WTC11 (cell line): ENCODE data around the gene DUSP1. TPM values are rescaled to one million over a fixed set of nuclear protein-coding genes. Genes with fewer than 3 reads are reported as not detected.

Source experiments
- ATAC-seq: fragments of 200-7000 bp; cut with Tn5 transposase; 2 replicates; pipeline ENCODE4 v1.10.0; 2021; ENCODE audit warnings: mild to moderate bottlenecking, moderate library complexity
- CTCF ChIA-PET: fragments of 300-600 bp; sonication (Branson Sonifier 250); formaldehyde crosslinking; loops from one replicate; lab custom pipeline; 2021; ENCODE audit warnings: antibody characterized with exemption; lab: Charles Lee
- POLR2A ChIA-PET: fragments of 350-600 bp; sonication (Branson Sonifier 250); formaldehyde crosslinking; loops from one replicate; lab custom pipeline; 2021; ENCODE audit warnings: antibody characterized with exemption; lab: Charles Lee
- DNase-seq: peaks from one replicate; pipeline ENCODE4 v3.0.0; 2021; ENCODE audit warnings: low spot score
- H3K27ac Mint-ChIP-seq: 2 replicates; pipeline ENCODE4 v1.8.0; 2021; ENCODE audit warnings: mixed read lengths
- H3K27me3 Mint-ChIP-seq: 2 replicates; pipeline ENCODE4 v1.8.0; 2021; ENCODE audit warnings: low read depth, mild to moderate bottlenecking, moderate library complexity, mixed read lengths
- H3K36me3 Mint-ChIP-seq: 2 replicates; pipeline ENCODE4 v1.8.0; 2021; ENCODE audit warnings: mixed read lengths
- H3K4me1 Mint-ChIP-seq: 2 replicates; pipeline ENCODE4 v1.8.0; 2022; ENCODE audit warnings: mixed read lengths
- H3K4me3 Mint-ChIP-seq: 2 replicates; pipeline ENCODE4 v1.8.0; 2021; ENCODE audit warnings: mild to moderate bottlenecking, moderate library complexity, mixed read lengths
- H3K9me3 Mint-ChIP-seq: 2 replicates; pipeline ENCODE4 v1.8.0; 2021; ENCODE audit warnings: mixed read lengths
- CBFB ChIP-seq: sonication (generic); formaldehyde crosslinking; IDR thresholded peaks from 2 replicates; pipeline ENCODE4 v1.8.1; 2022; ENCODE audit warnings: mild to moderate bottlenecking, low read depth, missing genetic modification reagents
- ELF4 ChIP-seq: sonication (generic); formaldehyde crosslinking; IDR thresholded peaks from 2 replicates; pipeline ENCODE4 v1.8.1; 2022; ENCODE audit warnings: low read depth, mild to moderate bottlenecking, moderate library complexity, missing genetic modification reagents
- HMGA2 ChIP-seq: fragments of 250-450 bp; sonication (Bioruptor Pico); IDR thresholded peaks from 2 replicates; pipeline ENCODE4 v1.4.0; 2021; ENCODE audit warnings: mild to moderate bottlenecking, moderate library complexity
- JAZF1 ChIP-seq: fragments of 250-450 bp; sonication (Bioruptor Pico); IDR thresholded peaks from 2 replicates; pipeline ENCODE4 v1.9.0; 2021; ENCODE audit warnings: moderate library complexity, mild to moderate bottlenecking, inconsistent platforms
- MYBL2 ChIP-seq: sonication (generic); formaldehyde crosslinking; IDR thresholded peaks from 2 replicates; pipeline ENCODE4 v1.8.1; 2023; ENCODE audit warnings: mild to moderate bottlenecking, moderate library complexity, missing genetic modification reagents
- RORB ChIP-seq: fragments of 250-450 bp; sonication (Bioruptor Pico); IDR thresholded peaks from 2 replicates; pipeline ENCODE4 v1.9.0; 2021; ENCODE audit warnings: mild to moderate bottlenecking
- SOX15 ChIP-seq: fragments of 250-450 bp; sonication (Bioruptor Pico); IDR thresholded peaks from 2 replicates; pipeline ENCODE4 v1.9.0; 2021; ENCODE audit warnings: mild to moderate bottlenecking
- SP1 ChIP-seq: sonication (generic); formaldehyde crosslinking; conservative IDR thresholded peaks from 2 replicates; pipeline ENCODE4 v1.8.1; 2022; ENCODE audit warnings: missing genetic modification reagents
- TP53 ChIP-seq: sonication (generic); formaldehyde crosslinking; IDR thresholded peaks from 2 replicates; pipeline ENCODE4 v1.8.1; 2023; ENCODE audit warnings: mild to moderate bottlenecking, missing genetic modification reagents
- ZNF396 ChIP-seq: fragments of 250-450 bp; sonication (Bioruptor Pico); IDR thresholded peaks from 2 replicates; pipeline ENCODE4 v1.8.0; 2021; ENCODE audit warnings: mild to moderate bottlenecking, moderate library complexity, borderline replicate concordance
- total RNA-seq: library from RNA; stranded (reverse); gene quantifications from 3 replicates; pipeline ENCODE4 v1.2.3, GENCODE V29; 2021
- TF ChIP-seq, protein P1 (sequence below): sonication (generic); formaldehyde crosslinking; IDR thresholded peaks from 2 replicates; pipeline ENCODE4 v1.8.0; 2023; ENCODE audit warnings: missing genetic modification reagents, mild to moderate bottlenecking, borderline replicate concordance
- TF ChIP-seq, protein P2 (sequence below): fragments of 250-450 bp; sonication (Bioruptor Pico); IDR thresholded peaks from 2 replicates; pipeline ENCODE4 v1.9.0; 2021; ENCODE audit warnings: mild to moderate bottlenecking
- TF ChIP-seq, protein P3 (sequence below): sonication (generic); formaldehyde crosslinking; IDR thresholded peaks from 2 replicates; pipeline ENCODE4 v1.8.0; 2022; ENCODE audit warnings: mild to moderate bottlenecking, missing genetic modification reagents
- TF ChIP-seq, protein P4 (sequence below): sonication (generic); formaldehyde crosslinking; IDR thresholded peaks from 2 replicates; pipeline ENCODE4 v1.8.0; 2023; ENCODE audit warnings: missing genetic modification reagents
- TF ChIP-seq, protein P5 (sequence below): fragments of 250-450 bp; sonication (Bioruptor Pico); IDR thresholded peaks from 2 replicates; pipeline ENCODE4 v1.9.0; 2021; ENCODE audit warnings: mild to moderate bottlenecking, borderline replicate concordance
- TF ChIP-seq, protein P6 (sequence below): sonication (generic); formaldehyde crosslinking; IDR thresholded peaks from 2 replicates; pipeline ENCODE4 v1.8.1; 2023; ENCODE audit warnings: mild to moderate bottlenecking, missing genetic modification reagents
- TF ChIP-seq, protein P7 (sequence below): fragments of 250-450 bp; sonication (Bioruptor Pico); IDR thresholded peaks from 2 replicates; pipeline ENCODE4 v1.8.0; 2021; ENCODE audit warnings: mild to moderate bottlenecking

Gene DUSP1
- total RNA-seq, 1 experiment from 2014 or later, result 9.5 TPM

DNA sequence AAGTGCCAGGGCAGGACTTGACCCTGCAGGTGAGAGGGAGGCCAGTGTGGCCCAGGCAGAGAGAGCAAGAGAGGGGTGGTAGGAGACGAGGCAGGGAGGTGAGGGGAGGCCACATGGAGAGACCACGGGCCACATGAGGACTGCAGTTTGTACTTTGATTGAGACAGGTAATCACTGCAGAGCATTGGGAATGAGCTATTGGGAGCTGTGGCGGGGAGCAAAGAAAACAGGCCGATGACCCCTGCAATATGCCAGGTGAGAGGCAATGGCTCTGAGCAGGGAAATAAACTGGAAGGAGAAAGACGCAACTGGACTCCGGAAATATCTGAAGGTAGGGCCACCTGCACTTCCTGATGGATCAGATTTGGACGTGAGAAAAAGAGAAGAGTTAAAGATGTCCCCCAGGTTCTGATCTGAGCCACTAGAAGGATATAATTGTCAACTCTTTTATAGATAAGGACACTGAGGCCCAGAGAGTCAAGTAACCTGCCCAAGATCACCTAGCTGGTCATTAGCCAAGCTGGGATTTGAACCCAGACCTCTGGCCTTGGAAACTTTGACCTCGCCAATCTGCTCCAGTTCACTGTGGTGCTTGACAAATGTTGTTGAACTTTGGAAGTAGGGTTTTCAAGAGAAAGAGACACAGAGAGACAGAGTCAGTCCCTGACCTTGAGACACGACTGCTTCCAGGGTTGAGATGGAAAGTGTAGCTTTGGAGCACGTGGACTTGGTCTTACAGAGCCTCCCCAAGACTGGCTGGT, 42.3 kb downstream of the DUSP1 start:
- Mint-ChIP-seq H3K27ac (no peak overlapping the region), H3K9me3 (no peaks in the 10 kb centered on the region), H3K4me3 (no peak overlapping the region), H3K4me1 (0 out of 2 replicates have a peak, but pooled peaks cover 2% of the 10 kb centered on the region), H3K27me3 (peaks cover 7% of the 10 kb centered on the region; the same call in 1 of the 2 replicates), H3K36me3 (no peaks in the 10 kb centered on the region)
- DNase-seq (no peak), ATAC-seq (no peak)
- POLR2A ChIA-PET, result interaction anchor here (1.0 kb wide), 1 partner anchor 37 kb away, joined by 3 read pairs; no protein-coding TSS in a partner anchor
- TF ChIP-seq SP1 (CRISPR knock-in tag), result no peak
- no peak for TF ChIP-seq SOX15 (CRISPR knock-in tag)
- TF ChIP-seq CBFB (CRISPR knock-in tag), result no peak
- TF ChIP-seq TP53 (CRISPR knock-in tag), result no peak
- TF ChIP-seq ZNF396 (CRISPR knock-in tag), result no peak
- TF ChIP-seq, protein P1, sequence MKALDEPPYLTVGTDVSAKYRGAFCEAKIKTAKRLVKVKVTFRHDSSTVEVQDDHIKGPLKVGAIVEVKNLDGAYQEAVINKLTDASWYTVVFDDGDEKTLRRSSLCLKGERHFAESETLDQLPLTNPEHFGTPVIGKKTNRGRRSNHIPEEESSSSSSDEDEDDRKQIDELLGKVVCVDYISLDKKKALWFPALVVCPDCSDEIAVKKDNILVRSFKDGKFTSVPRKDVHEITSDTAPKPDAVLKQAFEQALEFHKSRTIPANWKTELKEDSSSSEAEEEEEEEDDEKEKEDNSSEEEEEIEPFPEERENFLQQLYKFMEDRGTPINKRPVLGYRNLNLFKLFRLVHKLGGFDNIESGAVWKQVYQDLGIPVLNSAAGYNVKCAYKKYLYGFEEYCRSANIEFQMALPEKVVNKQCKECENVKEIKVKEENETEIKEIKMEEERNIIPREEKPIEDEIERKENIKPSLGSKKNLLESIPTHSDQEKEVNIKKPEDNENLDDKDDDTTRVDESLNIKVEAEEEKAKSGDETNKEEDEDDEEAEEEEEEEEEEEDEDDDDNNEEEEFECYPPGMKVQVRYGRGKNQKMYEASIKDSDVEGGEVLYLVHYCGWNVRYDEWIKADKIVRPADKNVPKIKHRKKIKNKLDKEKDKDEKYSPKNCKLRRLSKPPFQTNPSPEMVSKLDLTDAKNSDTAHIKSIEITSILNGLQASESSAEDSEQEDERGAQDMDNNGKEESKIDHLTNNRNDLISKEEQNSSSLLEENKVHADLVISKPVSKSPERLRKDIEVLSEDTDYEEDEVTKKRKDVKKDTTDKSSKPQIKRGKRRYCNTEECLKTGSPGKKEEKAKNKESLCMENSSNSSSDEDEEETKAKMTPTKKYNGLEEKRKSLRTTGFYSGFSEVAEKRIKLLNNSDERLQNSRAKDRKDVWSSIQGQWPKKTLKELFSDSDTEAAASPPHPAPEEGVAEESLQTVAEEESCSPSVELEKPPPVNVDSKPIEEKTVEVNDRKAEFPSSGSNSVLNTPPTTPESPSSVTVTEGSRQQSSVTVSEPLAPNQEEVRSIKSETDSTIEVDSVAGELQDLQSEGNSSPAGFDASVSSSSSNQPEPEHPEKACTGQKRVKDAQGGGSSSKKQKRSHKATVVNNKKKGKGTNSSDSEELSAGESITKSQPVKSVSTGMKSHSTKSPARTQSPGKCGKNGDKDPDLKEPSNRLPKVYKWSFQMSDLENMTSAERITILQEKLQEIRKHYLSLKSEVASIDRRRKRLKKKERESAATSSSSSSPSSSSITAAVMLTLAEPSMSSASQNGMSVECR (CRISPR knock-in tag), result no peak
- TF ChIP-seq HMGA2, result no peak
- TF ChIP-seq, protein P2, sequence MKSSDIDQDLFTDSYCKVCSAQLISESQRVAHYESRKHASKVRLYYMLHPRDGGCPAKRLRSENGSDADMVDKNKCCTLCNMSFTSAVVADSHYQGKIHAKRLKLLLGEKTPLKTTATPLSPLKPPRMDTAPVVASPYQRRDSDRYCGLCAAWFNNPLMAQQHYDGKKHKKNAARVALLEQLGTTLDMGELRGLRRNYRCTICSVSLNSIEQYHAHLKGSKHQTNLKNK (CRISPR knock-in tag), result no peak
- CTCF ChIA-PET, result interaction anchor here (1.0 to 1.2 kb wide), 2 partner anchors 12 to 14 kb away, joined by 3 to 7 read pairs; no protein-coding TSS in a partner anchor

DNA sequence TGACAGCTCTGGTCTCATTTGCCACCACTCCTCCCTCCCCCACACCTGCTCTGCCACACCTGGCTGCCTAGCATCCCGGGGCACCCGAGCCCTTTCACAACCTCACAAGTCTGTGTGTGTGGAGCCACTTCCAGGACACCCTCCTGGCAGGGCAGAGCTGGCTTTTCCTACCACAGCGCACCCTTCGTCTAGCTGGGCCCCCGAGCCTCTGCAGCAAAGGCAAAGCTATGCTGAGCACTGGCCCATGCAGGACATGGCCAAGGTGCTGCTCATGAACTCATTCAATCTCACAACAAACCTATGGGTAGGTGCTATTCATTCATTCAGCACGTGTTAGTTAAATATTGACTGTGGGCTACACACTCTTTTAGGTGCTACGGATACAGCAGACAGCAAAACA, 43.4 kb downstream of the DUSP1 start:
- no peak overlapping the region for H3K4me3 Mint-ChIP-seq
- H3K4me1 Mint-ChIP-seq, result 0 out of 2 replicates have a peak, but pooled peaks cover 2% of the 10 kb centered on the region
- H3K36me3 Mint-ChIP-seq, result no peaks in the 10 kb centered on the region
- ChIA-PET CTCF (interaction anchor here (0.7 to 2.2 kb wide), 9 partner anchors 11 to 205 kb away, joined by 3 to 21 read pairs (median 4); partner anchors contain the start of gene DUSP1), POLR2A (no interaction called here)
- no peak for ATAC-seq
- H3K27ac Mint-ChIP-seq, result no peak overlapping the region
- no peaks in the 10 kb centered on the region for H3K9me3 Mint-ChIP-seq
- DNase-seq, result no peak
- H3K27me3 Mint-ChIP-seq, result peaks cover 7% of the 10 kb centered on the region; the same call in 1 of the 2 replicates
- TF ChIP-seq RORB (no peak), ELF4 (CRISPR knock-in tag) (no peak), MYBL2 (no peak), JAZF1 (CRISPR knock-in tag) (no peak)
- TF ChIP-seq, protein P3, sequence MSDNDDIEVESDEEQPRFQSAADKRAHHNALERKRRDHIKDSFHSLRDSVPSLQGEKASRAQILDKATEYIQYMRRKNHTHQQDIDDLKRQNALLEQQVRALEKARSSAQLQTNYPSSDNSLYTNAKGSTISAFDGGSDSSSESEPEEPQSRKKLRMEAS (CRISPR knock-in tag), result no peak
- TF ChIP-seq, protein P4, sequence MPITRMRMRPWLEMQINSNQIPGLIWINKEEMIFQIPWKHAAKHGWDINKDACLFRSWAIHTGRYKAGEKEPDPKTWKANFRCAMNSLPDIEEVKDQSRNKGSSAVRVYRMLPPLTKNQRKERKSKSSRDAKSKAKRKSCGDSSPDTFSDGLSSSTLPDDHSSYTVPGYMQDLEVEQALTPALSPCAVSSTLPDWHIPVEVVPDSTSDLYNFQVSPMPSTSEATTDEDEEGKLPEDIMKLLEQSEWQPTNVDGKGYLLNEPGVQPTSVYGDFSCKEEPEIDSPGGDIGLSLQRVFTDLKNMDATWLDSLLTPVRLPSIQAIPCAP (CRISPR knock-in tag), result no peak
- TF ChIP-seq, protein P5, sequence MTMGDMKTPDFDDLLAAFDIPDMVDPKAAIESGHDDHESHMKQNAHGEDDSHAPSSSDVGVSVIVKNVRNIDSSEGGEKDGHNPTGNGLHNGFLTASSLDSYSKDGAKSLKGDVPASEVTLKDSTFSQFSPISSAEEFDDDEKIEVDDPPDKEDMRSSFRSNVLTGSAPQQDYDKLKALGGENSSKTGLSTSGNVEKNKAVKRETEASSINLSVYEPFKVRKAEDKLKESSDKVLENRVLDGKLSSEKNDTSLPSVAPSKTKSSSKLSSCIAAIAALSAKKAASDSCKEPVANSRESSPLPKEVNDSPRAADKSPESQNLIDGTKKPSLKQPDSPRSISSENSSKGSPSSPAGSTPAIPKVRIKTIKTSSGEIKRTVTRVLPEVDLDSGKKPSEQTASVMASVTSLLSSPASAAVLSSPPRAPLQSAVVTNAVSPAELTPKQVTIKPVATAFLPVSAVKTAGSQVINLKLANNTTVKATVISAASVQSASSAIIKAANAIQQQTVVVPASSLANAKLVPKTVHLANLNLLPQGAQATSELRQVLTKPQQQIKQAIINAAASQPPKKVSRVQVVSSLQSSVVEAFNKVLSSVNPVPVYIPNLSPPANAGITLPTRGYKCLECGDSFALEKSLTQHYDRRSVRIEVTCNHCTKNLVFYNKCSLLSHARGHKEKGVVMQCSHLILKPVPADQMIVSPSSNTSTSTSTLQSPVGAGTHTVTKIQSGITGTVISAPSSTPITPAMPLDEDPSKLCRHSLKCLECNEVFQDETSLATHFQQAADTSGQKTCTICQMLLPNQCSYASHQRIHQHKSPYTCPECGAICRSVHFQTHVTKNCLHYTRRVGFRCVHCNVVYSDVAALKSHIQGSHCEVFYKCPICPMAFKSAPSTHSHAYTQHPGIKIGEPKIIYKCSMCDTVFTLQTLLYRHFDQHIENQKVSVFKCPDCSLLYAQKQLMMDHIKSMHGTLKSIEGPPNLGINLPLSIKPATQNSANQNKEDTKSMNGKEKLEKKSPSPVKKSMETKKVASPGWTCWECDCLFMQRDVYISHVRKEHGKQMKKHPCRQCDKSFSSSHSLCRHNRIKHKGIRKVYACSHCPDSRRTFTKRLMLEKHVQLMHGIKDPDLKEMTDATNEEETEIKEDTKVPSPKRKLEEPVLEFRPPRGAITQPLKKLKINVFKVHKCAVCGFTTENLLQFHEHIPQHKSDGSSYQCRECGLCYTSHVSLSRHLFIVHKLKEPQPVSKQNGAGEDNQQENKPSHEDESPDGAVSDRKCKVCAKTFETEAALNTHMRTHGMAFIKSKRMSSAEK (CRISPR knock-in tag), result no peak
- TF ChIP-seq, protein P6, sequence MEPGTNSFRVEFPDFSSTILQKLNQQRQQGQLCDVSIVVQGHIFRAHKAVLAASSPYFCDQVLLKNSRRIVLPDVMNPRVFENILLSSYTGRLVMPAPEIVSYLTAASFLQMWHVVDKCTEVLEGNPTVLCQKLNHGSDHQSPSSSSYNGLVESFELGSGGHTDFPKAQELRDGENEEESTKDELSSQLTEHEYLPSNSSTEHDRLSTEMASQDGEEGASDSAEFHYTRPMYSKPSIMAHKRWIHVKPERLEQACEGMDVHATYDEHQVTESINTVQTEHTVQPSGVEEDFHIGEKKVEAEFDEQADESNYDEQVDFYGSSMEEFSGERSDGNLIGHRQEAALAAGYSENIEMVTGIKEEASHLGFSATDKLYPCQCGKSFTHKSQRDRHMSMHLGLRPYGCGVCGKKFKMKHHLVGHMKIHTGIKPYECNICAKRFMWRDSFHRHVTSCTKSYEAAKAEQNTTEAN (CRISPR knock-in tag), result no peak
- TF ChIP-seq, protein P7, sequence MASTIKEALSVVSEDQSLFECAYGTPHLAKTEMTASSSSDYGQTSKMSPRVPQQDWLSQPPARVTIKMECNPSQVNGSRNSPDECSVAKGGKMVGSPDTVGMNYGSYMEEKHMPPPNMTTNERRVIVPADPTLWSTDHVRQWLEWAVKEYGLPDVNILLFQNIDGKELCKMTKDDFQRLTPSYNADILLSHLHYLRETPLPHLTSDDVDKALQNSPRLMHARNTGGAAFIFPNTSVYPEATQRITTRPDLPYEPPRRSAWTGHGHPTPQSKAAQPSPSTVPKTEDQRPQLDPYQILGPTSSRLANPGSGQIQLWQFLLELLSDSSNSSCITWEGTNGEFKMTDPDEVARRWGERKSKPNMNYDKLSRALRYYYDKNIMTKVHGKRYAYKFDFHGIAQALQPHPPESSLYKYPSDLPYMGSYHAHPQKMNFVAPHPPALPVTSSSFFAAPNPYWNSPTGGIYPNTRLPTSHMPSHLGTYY (CRISPR knock-in tag), result no peak
